ENCODE data around the gene SGMS1. TPM values are rescaled to one million over a fixed set of nuclear protein-coding genes. Genes with fewer than 3 reads are reported as not detected.
"Not testable (repeated sequence)": the region's sequence is repeated elsewhere in the genome, so short reads cannot be mapped to it uniquely, and the experiment has no call there.

Gene SGMS1
- total RNA-seq, 1 donor from 2014 or later = 37.2 TPM

DNA sequence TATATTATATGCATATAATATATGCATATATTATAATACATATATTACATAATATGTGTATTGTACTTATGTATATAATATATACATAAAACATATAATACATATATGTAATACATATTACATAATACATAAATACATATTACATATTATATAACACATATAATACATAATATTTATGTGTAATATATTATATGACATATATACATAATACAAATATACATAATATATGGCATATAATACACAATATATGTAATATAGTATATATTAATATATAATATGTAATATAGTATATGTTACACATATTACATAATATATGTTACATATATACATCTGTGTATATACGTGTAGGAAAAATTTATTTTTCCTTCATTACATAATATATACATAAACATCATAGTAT, 63.4 kb downstream of the SGMS1 start:
- DNase-seq (ENCODE audit: low spot score) = no peak

GRCh38 chr10:50558371-50558770, 65.4 kb downstream of the SGMS1 start:
- DNase-seq (ENCODE audit: low spot score) = no peak

GRCh38 chr10:50557130-50557682, 66.5 kb downstream of the SGMS1 start:
- no peak for DNase-seq (ENCODE audit: low spot score)

DNA sequence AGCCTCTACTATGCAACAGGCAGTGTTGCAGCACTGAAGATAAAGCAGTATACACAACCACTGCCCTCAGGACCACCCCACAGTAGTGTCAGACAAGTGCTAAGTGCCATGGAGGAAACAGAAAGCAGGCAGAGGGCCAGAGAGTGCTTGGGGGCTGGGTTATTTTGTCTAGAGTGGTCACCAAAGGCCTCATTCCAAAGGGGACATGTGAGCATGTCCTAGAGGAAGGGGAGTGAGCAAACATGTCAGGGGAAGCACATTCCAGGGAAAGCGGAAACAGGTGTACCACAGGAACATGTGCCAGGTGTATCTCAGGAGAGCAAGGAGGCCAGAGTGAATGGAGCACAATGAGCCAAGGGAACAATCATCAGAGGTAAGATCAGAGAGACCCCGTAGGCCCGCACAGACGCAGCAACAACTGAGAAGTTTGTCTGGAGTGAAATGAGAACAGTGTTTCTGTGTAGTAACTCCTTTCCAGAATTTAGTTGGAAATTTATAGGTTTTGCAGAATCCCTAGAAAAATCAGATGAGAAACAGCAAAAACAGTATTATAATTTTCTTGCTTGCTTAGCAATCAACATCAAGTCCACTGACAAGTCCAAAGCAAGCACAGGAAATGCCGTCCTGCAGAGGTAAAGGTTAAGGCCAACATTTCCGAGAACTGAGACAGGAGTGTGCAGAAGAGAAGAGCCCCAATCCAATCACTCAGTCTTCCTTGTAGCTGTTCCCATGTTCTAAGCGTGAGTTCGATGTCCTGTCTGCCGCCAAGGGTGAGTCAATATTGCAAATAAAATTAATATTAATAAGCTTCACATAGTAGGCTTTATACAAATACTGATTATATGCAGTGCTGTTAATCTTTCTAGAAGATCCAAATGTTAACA, 67.3 kb downstream of the SGMS1 start:
- no peak for DNase-seq (ENCODE audit: low spot score)

- no peak for DNase-seq (ENCODE audit: low spot score)
These were observed 68.7 kb downstream of the SGMS1 start for GRCh38 chr10:50554995-50555568.

DNA sequence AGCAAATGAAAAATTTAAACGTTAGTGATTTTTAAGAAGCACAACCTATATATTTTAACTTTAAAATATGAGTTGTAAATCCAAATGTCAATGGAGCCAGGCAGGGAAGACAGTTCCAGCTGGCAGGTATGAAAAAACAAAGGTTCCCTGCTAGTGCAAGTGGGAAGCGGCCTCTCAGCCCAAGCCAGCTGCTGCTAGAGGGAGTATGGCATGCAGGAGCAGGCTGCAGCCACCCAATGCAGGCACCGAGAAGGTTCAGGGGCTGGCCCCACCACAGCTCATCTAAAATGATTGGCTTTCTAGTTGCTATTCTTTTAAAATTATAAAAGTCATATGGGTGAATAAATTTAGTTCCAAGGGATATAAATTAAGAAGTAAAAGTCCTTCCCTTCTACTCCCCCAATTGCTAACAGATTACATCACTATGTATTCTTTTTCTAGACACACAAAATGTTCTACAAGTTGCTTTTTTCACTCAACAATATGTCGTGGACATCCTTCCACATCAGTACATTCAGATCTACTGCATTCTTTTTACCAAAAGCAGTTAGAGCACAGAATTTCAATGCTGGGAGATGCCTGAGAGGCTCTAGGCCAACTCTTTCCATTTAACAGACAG, 69.3 kb downstream of the SGMS1 start:
- DNase-seq (ENCODE audit: low spot score) = no peak

GRCh38 chr10:50552771-50553535, 70.8 kb downstream of the SGMS1 start:
- no peak for DNase-seq (ENCODE audit: low spot score)

GRCh38 chr10:50552308-50552707, 71.4 kb downstream of the SGMS1 start:
- no peak for DNase-seq (ENCODE audit: low spot score)

DNA sequence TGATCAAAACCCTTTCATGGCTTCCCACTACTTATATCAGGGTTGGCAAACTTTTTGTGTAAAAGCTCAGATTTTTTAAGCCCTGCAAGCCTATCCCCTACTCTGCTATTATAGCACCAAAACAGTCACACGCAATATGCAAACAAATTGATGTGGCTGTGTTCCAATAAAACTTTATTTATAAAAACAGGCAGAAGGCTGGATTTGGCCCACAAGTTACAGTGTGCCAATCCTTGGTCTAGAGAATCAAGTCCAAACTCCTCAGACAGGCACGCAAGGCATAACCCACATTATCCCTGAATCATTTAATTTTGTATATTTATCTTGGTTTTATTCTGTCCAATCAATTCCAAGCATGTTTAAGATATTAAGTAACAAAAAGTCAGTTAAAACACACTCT, 71.9 kb downstream of the SGMS1 start:
- DNase-seq (ENCODE audit: low spot score) = no peak

DNA sequence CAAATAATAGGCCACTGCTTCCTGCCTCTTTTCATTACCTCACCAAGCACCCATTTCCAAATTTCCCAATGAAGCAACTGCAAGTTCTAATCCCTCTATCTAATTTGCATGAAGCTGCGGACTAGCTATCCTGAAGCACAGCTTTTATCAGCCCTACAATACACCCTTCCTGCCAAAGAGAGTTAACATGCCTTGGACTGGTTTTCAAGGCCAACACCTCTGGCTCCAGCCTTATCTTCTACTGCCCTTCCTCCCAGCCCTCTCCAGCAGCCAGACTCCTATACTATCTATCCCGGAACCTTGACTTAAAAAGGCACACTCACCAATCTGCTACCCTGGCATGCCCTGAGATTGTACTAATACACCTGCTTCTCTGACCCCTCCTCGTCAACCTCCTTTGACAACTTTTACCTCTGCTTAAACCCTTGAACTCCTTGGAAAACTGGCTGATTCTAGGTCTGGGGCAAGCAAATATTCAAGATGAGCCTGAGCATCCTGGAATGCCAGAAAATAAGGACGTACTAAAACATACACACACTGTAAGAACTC, 73.4 kb downstream of the SGMS1 start:
- DNase-seq (ENCODE audit: low spot score) = no peak

- not testable (repeated sequence) for DNase-seq (ENCODE audit: low spot score)
These were observed 74.6 kb downstream of the SGMS1 start for GRCh38 chr10:50549186-50549585.

DNA sequence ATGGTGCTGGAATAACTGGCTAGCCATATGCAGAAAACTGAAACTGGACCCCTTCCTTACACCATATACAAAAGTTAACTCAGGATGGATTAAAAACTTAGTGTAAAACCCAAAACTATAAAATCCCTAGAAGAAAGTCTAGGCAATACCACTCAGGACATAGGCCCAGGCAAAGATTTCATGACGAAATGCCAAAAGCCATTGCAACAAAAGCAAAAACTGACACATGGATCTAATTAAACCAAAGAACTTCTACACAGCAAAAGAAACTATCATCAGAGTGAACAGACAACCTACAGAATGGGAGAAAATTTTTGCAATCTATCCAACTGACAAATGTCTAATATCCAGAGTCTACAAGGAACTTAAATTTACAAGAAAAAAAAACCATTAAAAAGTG, 75.3 kb downstream of the SGMS1 start:
- DNase-seq (ENCODE audit: low spot score) = not testable (repeated sequence)

GRCh38 chr10:50546287-50546686, 77.5 kb downstream of the SGMS1 start:
- DNase-seq (ENCODE audit: low spot score) = not testable (repeated sequence)

GRCh38 chr10:50545846-50546245, 77.9 kb downstream of the SGMS1 start:
- DNase-seq (ENCODE audit: low spot score) = no peak

- no peak for DNase-seq (ENCODE audit: low spot score)
These were observed 78.8 kb downstream of the SGMS1 start for GRCh38 chr10:50544857-50545429.

DNA sequence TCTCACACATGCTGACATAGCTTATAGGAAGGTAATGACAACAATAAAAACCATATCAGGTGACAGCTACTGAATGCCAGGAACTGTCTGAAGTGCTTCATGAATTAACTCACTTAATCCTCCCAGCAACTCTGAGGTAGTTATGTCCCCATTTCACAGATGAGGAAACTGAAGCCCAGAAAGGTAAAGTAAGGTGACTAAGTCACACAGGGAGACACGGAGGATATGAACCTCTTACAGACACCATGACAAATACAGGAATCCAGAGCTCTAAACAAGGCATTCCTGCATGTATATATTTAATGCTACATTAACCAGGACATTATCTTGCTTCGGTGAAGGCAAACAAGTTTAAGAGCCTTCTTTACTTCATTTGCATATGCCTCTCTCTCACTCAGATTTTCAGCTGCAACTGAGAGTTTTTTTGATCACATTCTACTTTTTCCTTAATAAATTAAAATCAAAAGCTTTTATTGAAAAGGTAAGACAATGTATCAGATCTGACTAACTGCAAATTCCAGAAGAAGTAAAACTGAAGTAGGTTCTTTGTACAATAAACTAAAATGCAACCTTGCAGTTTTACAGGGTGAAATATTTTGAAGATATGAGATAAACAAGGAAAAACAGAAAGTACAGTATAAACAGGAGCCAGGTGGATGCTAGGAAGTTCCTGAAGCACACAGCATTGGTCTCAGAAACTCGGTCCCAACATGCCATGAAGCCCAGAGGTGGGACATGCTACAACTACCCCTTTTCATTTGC, 79.5 kb downstream of the SGMS1 start:
- no peak for DNase-seq (ENCODE audit: low spot score)

- no peak for DNase-seq (ENCODE audit: low spot score)
These were observed 80.9 kb downstream of the SGMS1 start for GRCh38 chr10:50542871-50543270.

GRCh38 chr10:50541921-50542320, 81.8 kb downstream of the SGMS1 start:
- no peak for DNase-seq (ENCODE audit: low spot score)

DNA sequence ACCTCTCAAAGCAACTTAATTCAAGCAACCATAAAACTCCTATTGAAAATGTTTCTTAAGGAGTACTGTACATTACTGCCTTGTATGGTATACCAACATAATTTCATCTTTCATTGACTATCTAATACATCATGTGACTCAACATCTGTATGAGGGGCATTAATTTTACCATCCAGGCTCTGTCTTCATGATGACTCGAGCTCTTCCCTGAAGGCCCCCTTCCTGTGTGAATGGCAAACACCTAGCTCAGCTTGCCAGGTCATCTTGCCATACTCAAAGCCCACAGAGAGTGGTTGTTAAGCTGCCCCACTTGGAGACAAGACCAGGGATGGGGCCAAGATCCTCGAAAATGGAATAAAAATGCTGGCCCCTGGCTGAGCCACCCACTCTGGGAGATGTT, 82.4 kb downstream of the SGMS1 start:
- DNase-seq (ENCODE audit: low spot score) = no peak

GRCh38 chr10:50540826-50541122, 83.0 kb downstream of the SGMS1 start:
- no peak for DNase-seq (ENCODE audit: low spot score)

Measured in mesenteric fat pad (tissue), 1 donor.